SH-SY5Y (cell line): ENCODE measurements around the gene DIS3L2.

Source experiments
- GATA2 ChIP-seq: IDR thresholded peaks from 2 replicates; pipeline ENCODE4 v1.6.1; 2011; ENCODE audit warnings: mild to moderate bottlenecking, low read depth, low read length
- GATA3 ChIP-seq: IDR thresholded peaks from 2 replicates; pipeline ENCODE4 v1.6.1; 2011; ENCODE audit warnings: low read depth, mild to moderate bottlenecking, low read length, moderate library complexity

DNA sequence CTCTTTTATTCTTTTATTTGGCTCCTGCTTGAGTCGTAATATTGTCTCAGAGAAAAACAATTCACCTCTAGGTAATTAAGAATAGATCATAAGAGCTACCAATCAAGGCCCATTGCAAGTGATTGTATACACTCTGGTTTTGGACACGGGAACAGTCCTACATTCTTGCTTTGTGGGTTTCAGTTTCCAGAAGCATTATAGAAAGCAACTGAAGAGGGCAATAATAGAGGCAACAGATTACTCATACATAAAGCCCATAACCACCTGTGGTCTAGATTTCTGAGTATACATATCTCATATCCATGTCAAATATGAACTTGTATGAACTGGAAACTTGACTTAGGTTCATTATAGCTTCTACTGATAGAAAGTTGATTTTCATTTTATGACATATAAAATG lies 65.4 kb downstream of the DIS3L2 start:
- no peak for TF ChIP-seq GATA3
- TF ChIP-seq GATA2 = no peak
